SK-N-SH (cell line): ENCODE measurements around the gene NT5C3A.

Experiments used
- EP300 ChIP-seq, 2 experiments: IDR thresholded peaks; 2 replicates each; pipeline versions ENCODE4 v1.4.0 to v1.6.1; 2012; ENCODE audit warnings: borderline replicate concordance in 1 of 2, low read depth in 1 of 2, low read length in 1 of 2
- SIN3A ChIP-seq: IDR thresholded peaks from 2 replicates; pipeline ENCODE4 v1.6.1; 2012; ENCODE audit warnings: low read depth, mild to moderate bottlenecking, low read length, moderate library complexity, borderline replicate concordance
- YY1 ChIP-seq: IDR thresholded peaks from 2 replicates; pipeline ENCODE4 v1.4.0; 2012; ENCODE audit warnings: low read depth, mild to moderate bottlenecking
- TF ChIP-seq, protein P1 (sequence below): fragments of 200-600 bp; sonication (generic); IDR thresholded peaks from 2 replicates; pipeline ENCODE4 v1.6.1; 2017; ENCODE audit warnings: antibody characterized with exemption, mild to moderate bottlenecking, moderate library complexity
- TF ChIP-seq, protein P2 (sequence below): fragments of 150-350 bp; IDR thresholded peaks from 2 replicates; pipeline ENCODE4 v1.6.1; 2017; ENCODE audit warnings: antibody characterized with exemption, low read length, low read depth, borderline replicate concordance

DNA sequence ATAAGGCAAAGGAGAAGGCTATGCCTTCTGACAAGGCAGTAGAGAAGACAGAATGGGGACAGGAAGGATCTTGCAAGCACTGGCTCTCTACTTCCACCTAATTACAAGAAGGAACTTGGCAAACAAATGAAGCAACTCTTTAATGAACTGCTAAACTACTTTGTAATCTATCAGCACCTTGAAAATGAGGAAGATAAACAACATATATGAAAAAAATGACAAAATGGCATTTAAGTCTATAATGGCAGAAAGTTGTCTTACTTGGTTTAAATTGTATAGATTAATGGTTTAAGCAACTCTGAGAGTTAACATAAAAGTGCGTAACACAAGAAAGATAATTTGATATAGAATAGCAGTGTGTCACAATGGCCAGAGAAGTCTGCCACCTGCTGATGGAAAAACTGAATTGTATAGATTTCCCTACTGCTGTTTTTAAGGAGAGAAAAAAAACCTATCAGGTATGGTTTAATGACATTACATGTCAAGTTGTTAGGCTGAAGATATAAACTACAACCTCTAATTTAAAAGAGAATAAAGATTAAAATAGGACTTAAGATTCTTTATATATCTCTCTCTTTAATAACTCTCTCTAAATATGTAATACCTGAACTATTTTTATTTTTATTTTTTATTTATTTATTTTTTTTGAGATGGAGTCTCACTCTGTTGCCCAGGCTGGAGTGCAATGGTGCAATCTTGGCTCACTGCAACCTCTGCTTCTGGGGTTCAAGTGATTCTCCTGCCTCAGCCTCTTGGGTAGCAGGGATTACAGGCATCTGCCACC is 11.8 kb downstream of the NT5C3A start:
- TF ChIP-seq, protein P1, sequence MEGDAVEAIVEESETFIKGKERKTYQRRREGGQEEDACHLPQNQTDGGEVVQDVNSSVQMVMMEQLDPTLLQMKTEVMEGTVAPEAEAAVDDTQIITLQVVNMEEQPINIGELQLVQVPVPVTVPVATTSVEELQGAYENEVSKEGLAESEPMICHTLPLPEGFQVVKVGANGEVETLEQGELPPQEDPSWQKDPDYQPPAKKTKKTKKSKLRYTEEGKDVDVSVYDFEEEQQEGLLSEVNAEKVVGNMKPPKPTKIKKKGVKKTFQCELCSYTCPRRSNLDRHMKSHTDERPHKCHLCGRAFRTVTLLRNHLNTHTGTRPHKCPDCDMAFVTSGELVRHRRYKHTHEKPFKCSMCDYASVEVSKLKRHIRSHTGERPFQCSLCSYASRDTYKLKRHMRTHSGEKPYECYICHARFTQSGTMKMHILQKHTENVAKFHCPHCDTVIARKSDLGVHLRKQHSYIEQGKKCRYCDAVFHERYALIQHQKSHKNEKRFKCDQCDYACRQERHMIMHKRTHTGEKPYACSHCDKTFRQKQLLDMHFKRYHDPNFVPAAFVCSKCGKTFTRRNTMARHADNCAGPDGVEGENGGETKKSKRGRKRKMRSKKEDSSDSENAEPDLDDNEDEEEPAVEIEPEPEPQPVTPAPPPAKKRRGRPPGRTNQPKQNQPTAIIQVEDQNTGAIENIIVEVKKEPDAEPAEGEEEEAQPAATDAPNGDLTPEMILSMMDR = peak; percentile 92
- TF ChIP-seq, protein P2, sequence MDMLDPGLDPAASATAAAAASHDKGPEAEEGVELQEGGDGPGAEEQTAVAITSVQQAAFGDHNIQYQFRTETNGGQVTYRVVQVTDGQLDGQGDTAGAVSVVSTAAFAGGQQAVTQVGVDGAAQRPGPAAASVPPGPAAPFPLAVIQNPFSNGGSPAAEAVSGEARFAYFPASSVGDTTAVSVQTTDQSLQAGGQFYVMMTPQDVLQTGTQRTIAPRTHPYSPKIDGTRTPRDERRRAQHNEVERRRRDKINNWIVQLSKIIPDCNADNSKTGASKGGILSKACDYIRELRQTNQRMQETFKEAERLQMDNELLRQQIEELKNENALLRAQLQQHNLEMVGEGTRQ = no peak
- no peak for TF ChIP-seq EP300 (IDR thresholded peaks at IDR 0.05; ENCODE audit: borderline replicate concordance in 1 of 2, low read depth in 1 of 2, low read length in 1 of 2)
- no peak for TF ChIP-seq SIN3A
- no peak for TF ChIP-seq YY1
